Endodermal cell (in vitro differentiated cells): ENCODE data around the gene TAGLN2. TPM values are rescaled to one million over a fixed set of nuclear protein-coding genes. Genes with fewer than 3 reads are reported as not detected.

Experiments
- DNase-seq: peaks from one replicate; pipeline ENCODE4 v3.0.0-alpha.2; 2017
- H3K27ac ChIP-seq: 2 replicates; pipeline ENCODE4 v1.5.1; 2013; ENCODE audit warnings: mild to moderate bottlenecking, low read depth, low read length, moderate library complexity
- H3K27me3 ChIP-seq: 2 replicates; pipeline ENCODE4 v1.6.1; 2013; ENCODE audit warnings: mild to moderate bottlenecking, low read length, moderate library complexity; ENCODE audit not compliant: insufficient read depth, control insufficient read depth, poor library complexity, severe bottlenecking
- H3K36me3 ChIP-seq: 2 replicates; pipeline ENCODE4 v1.7.0; 2013; ENCODE audit warnings: mild to moderate bottlenecking, low read length, moderate library complexity; ENCODE audit not compliant: control insufficient read depth, insufficient read depth
- H3K4me1 ChIP-seq: one replicate; pipeline ENCODE4 v1.7.0; 2013; ENCODE audit warnings: low read length; ENCODE audit not compliant: control insufficient read depth, insufficient read depth
- H3K4me3 ChIP-seq: 2 replicates; pipeline ENCODE4 v1.5.1; 2013; ENCODE audit warnings: mild to moderate bottlenecking, low read length, moderate library complexity
- H3K9ac ChIP-seq: 2 replicates; pipeline ENCODE4 v1.6.1; 2013; ENCODE audit warnings: mild to moderate bottlenecking, low read length, moderate library complexity; ENCODE audit not compliant: poor library complexity, severe bottlenecking; ENCODE audit errors: extremely low read depth
- H3K9me3 ChIP-seq: 2 replicates; pipeline ENCODE4 v1.6.1; 2013; ENCODE audit warnings: mild to moderate bottlenecking, low read length, moderate library complexity; ENCODE audit not compliant: control insufficient read depth
- H3K27ac Mint-ChIP-seq: 2 replicates; pipeline ENCODE4 v1.8.0; 2020; ENCODE audit warnings: mixed read lengths
- H3K27me3 Mint-ChIP-seq: 2 replicates; pipeline ENCODE4 v1.8.0; 2021; ENCODE audit warnings: mild to moderate bottlenecking, mixed read lengths; ENCODE audit not compliant: insufficient read depth
- H3K36me3 Mint-ChIP-seq: 2 replicates; pipeline ENCODE4 v1.8.0; 2020; ENCODE audit warnings: low read depth, mixed read lengths
- H3K4me1 Mint-ChIP-seq: 2 replicates; pipeline ENCODE4 v1.8.0; 2020; ENCODE audit warnings: mixed read lengths
- H3K4me3 Mint-ChIP-seq: 2 replicates; pipeline ENCODE4 v1.8.0; 2020; ENCODE audit warnings: mild to moderate bottlenecking, moderate library complexity, mixed read lengths
- H3K9me3 Mint-ChIP-seq: 2 replicates; pipeline ENCODE4 v1.8.0; 2020; ENCODE audit warnings: mild to moderate bottlenecking, mixed read lengths
- CTCF ChIP-seq: fragments of 200-600 bp; sonication (generic); conservative IDR thresholded peaks from 2 replicates; pipeline ENCODE4 v1.5.0; 2021; ENCODE audit warnings: antibody characterized with exemption, mild to moderate bottlenecking
- WGBS, 2 experiments: methylation state at CpG; one replicate each; pipeline versions ENCODE4 v1.1.5 to v1.1.7; 2013; ENCODE audit warnings: missing lambda C conversion rate in 2 of 2, mixed read lengths in 1 of 2; ENCODE audit not compliant: insufficient coverage in 1 of 2, insufficient read length in 1 of 2; 5-methylcytosine and 5-hydroxymethylcytosine counted together
- total RNA-seq, 2 donors: library from RNA; stranded (reverse); fragmentation: NEBNext Ultra II Directional in 1 of 2; extraction: Animal tissue kit (Norgen Biotek cat#: 25700) in 1 of 2; gene quantifications; 2 replicates in 1 of 2; 3 replicates in 1 of 2; pipeline ENCODE4 v1.2.1, GENCODE V29; 2021

Gene TAGLN2
- total RNA-seq, 2 donors from 2014 or later = 136 to 221 TPM

- Histone ChIP-seq H3K9me3 (no peaks in the 10 kb centered on the region), H3K4me1 (peaks cover 31% of the 10 kb centered on the region), H3K27me3 (peaks cover 2% of the 10 kb centered on the region), H3K9ac (no peak overlapping the region), H3K36me3 (no peaks in the 10 kb centered on the region), H3K4me3 (no peak overlapping the region), H3K27ac (no peak overlapping the region)
- Mint-ChIP-seq H3K36me3 (no peaks in the 10 kb centered on the region), H3K27me3 (peaks cover 4% of the 10 kb centered on the region), H3K4me3 (peak overlapping the region; percentile 16), H3K9me3 (no peaks in the 10 kb centered on the region), H3K4me1 (peaks cover 50% of the 10 kb centered on the region), H3K27ac (peak overlapping the region; percentile 69)
- no peak for DNase-seq
- no peak for TF ChIP-seq CTCF
- 90 to 91% methylated on average over 6 of the region's 6 CpGs for WGBS, 2 experiments
Observed at GRCh38 chr1:159938905-159939677, 13.8 kb upstream of the TAGLN2 start.

DNA sequence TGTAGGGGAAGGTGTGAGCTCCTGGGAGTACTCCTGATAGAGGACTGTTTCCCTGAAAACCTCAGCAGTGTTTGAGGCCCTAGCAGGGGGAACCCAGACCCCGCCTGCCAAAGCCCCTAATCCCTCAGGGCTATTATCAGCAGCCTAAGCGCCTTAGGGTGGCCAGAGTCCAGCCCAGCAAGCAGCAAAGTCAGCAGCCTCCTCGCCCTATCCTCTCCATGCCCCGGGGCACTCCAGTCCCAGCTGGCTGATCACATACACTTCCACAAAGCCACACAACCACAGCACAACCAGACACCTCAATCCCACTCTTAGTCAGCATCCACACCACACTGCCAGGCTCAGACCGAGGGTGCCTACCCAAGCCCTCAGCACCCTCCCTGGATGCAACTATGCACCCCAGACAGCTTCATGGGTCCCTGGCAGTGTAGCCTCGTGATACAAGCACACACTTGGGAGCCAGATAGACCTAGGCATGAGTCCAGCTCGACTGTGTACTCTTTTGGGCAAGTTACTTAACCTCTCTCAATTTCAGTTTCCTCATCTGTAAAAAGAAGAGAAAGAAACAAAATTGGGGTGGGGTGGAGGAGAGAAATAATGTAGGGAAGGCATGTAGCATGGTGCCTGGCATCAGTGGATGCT lies 13.0 kb upstream of the TAGLN2 start:
- H3K9me3 Mint-ChIP-seq = no peaks in the 10 kb centered on the region
- no peaks in the 10 kb centered on the region for H3K27me3 Mint-ChIP-seq
- H3K9me3 ChIP-seq = no peaks in the 10 kb centered on the region
- H3K4me3 ChIP-seq = no peak overlapping the region
- peaks cover 31% of the 10 kb centered on the region for H3K4me1 ChIP-seq
- H3K27me3 ChIP-seq = no peaks in the 10 kb centered on the region
- WGBS, 2 experiments = 84 to 100% methylated on average over 2 to 7 of the region's 7 CpGs
- H3K36me3 Mint-ChIP-seq = no peaks in the 10 kb centered on the region
- peaks cover 50% of the 10 kb centered on the region for H3K4me1 Mint-ChIP-seq
- no peak for DNase-seq
- TF ChIP-seq CTCF = no peak
- H3K9ac ChIP-seq = no peak overlapping the region
- peak overlapping the region; percentile 26 for H3K27ac ChIP-seq
- peak overlapping the region; percentile 33 for H3K4me3 Mint-ChIP-seq
- no peaks in the 10 kb centered on the region for H3K36me3 ChIP-seq
- H3K27ac Mint-ChIP-seq = peak overlapping the region; percentile 30

- Histone ChIP-seq H3K4me3 (no peak overlapping the region), H3K27ac (peak overlapping the region; percentile 28), H3K36me3 (no peaks in the 10 kb centered on the region), H3K9me3 (no peaks in the 10 kb centered on the region), H3K9ac (no peak overlapping the region), H3K27me3 (no peaks in the 10 kb centered on the region), H3K4me1 (peaks cover 31% of the 10 kb centered on the region)
- 13 to 51% methylated on average over 3 to 4 of the region's 4 CpGs for WGBS, 2 experiments
- no peaks in the 10 kb centered on the region for H3K27me3 Mint-ChIP-seq
- H3K9me3 Mint-ChIP-seq = no peaks in the 10 kb centered on the region
- H3K36me3 Mint-ChIP-seq = no peaks in the 10 kb centered on the region
- no peak for DNase-seq
- peak overlapping the region; percentile 33 for H3K4me3 Mint-ChIP-seq
- H3K27ac Mint-ChIP-seq = no peak overlapping the region
- peaks cover 50% of the 10 kb centered on the region for H3K4me1 Mint-ChIP-seq
- TF ChIP-seq CTCF = no peak
Observed at GRCh38 chr1:159937054-159937750, 11.9 kb upstream of the TAGLN2 start.
